ENCODE results near the gene RARRES1.

DNA sequence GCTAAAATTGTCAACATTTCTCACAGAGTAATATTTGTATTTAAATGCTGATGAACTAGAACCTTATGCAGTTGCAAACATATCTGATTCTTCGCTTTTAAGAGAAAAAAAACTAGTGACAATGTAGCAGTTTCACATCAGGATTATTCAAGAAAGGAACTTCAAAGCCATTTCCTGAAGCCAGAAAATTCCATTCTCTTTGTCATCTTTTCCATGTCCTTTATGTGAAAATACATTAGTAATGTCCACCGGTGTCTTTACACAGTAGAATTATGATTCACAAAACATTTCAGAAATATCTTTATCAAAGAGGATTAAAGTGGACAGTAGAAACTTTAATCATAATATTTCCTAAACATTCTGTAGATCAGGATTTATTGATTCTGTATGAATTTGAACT is 47.1 kb downstream of the RARRES1 start:
- TF ChIP-seq CTCF (conservative IDR thresholded peaks at IDR 0.05) (no peak), EZH2 (IDR thresholded peaks at IDR 0.05; ENCODE audit: low read depth) (no peak)
